ENCODE measurements around the gene UBASH3A. TPM values are rescaled to one million over a fixed set of nuclear protein-coding genes. Genes with fewer than 3 reads are reported as not detected.

The UBASH3A gene
- polyA plus RNA-seq, 1 donor (not counting 4 experiments of a cell fraction or from before 2014, with no cell fraction given): not detected

GRCh38 chr21:42358261-42358660, 45.4 kb upstream of the UBASH3A start:
- H3K9me3 ChIP-seq (ENCODE audit: control insufficient read depth, low read depth, low read length): peaks cover 3% of the 10 kb centered on the region
- no peaks in the 10 kb centered on the region for H4K20me1 ChIP-seq (ENCODE audit: control insufficient read depth, extremely low read depth, insufficient read depth, low read length)
- H3K27ac ChIP-seq (ENCODE audit: control insufficient read depth, insufficient read depth, low read length): no peak overlapping the region
- DNase-seq (ENCODE audit: low read depth, low spot score) (no peak), FAIRE-seq (no peak)
- no peak for TF ChIP-seq EZH2 (IDR thresholded peaks at IDR 0.05; ENCODE audit: low read length)
- TF ChIP-seq, protein P1, sequence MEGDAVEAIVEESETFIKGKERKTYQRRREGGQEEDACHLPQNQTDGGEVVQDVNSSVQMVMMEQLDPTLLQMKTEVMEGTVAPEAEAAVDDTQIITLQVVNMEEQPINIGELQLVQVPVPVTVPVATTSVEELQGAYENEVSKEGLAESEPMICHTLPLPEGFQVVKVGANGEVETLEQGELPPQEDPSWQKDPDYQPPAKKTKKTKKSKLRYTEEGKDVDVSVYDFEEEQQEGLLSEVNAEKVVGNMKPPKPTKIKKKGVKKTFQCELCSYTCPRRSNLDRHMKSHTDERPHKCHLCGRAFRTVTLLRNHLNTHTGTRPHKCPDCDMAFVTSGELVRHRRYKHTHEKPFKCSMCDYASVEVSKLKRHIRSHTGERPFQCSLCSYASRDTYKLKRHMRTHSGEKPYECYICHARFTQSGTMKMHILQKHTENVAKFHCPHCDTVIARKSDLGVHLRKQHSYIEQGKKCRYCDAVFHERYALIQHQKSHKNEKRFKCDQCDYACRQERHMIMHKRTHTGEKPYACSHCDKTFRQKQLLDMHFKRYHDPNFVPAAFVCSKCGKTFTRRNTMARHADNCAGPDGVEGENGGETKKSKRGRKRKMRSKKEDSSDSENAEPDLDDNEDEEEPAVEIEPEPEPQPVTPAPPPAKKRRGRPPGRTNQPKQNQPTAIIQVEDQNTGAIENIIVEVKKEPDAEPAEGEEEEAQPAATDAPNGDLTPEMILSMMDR (optimal IDR thresholded peaks at IDR 0.05 in 1 of 3, IDR thresholded peaks at IDR 0.05 in 1 of 3, conservative IDR thresholded peaks at IDR 0.05 in 1 of 3; ENCODE audit: extremely low read depth in 1 of 3, insufficient read depth in 2 of 3, low read length in 3 of 3): no peak
- no peaks in the 10 kb centered on the region for H3K4me1 ChIP-seq (ENCODE audit: control insufficient read depth, extremely low read depth, insufficient read depth, low read length)
- H3K27me3 ChIP-seq (ENCODE audit: control insufficient read depth, extremely low read depth, insufficient read depth, low read length): no peaks in the 10 kb centered on the region
- no peaks in the 10 kb centered on the region for H3K9me1 ChIP-seq (ENCODE audit: control insufficient read depth, extremely low read depth, insufficient read depth, low read length)
- H3K36me3 ChIP-seq (ENCODE audit: control insufficient read depth in 2 of 2, extremely low read depth in 1 of 2, insufficient read depth in 2 of 2, low read length in 2 of 2): no peaks in the 10 kb centered on the region
- no peak overlapping the region for H3K4me3 ChIP-seq (ENCODE audit: control insufficient read depth in 2 of 3, extremely low read depth in 1 of 3, insufficient read depth in 2 of 3, low read depth in 1 of 3, low read length in 3 of 3)
- H3K4me2 ChIP-seq (ENCODE audit: control insufficient read depth, extremely low read depth, insufficient read depth, low read depth, low read length): no peak overlapping the region
- no peak overlapping the region for H2AFZ ChIP-seq (ENCODE audit: control insufficient read depth, low read length)
- dilution Hi-C loops (cut with MboI; ENCODE audit: extremely low pct_ligation_motif_present, low sequenced_read_pairs): no loop called here
- H3K79me2 ChIP-seq (ENCODE audit: control insufficient read depth, insufficient read depth, low read length): no peaks in the 10 kb centered on the region
- H3K9ac ChIP-seq (ENCODE audit: control insufficient read depth, extremely low read depth, insufficient read depth, low read length): no peak overlapping the region

- no peak for FAIRE-seq
- no peaks in the 10 kb centered on the region for H3K9me1 ChIP-seq (ENCODE audit: control insufficient read depth, extremely low read depth, insufficient read depth, low read length)
- no peak overlapping the region for H2AFZ ChIP-seq (ENCODE audit: control insufficient read depth, low read length)
These were observed 44.8 kb upstream of the UBASH3A start for GRCh38 chr21:42358937-42359336.

More at GRCh38 chr21:42358937-42359336, 44.8 kb upstream of the UBASH3A start:
- Histone ChIP-seq H3K4me1 (ENCODE audit: control insufficient read depth, extremely low read depth, insufficient read depth, low read length) (no peaks in the 10 kb centered on the region), H3K4me3 (ENCODE audit: control insufficient read depth in 2 of 3, extremely low read depth in 1 of 3, insufficient read depth in 2 of 3, low read depth in 1 of 3, low read length in 3 of 3) (no peak overlapping the region), H3K4me2 (ENCODE audit: control insufficient read depth, extremely low read depth, insufficient read depth, low read depth, low read length) (no peak overlapping the region), H3K27me3 (ENCODE audit: control insufficient read depth, extremely low read depth, insufficient read depth, low read length) (no peaks in the 10 kb centered on the region), H4K20me1 (ENCODE audit: control insufficient read depth, extremely low read depth, insufficient read depth, low read length) (no peaks in the 10 kb centered on the region), H3K9me3 (ENCODE audit: control insufficient read depth, low read depth, low read length) (peaks cover 3% of the 10 kb centered on the region), H3K27ac (ENCODE audit: control insufficient read depth, insufficient read depth, low read length) (no peak overlapping the region), H3K79me2 (ENCODE audit: control insufficient read depth, insufficient read depth, low read length) (no peaks in the 10 kb centered on the region), H3K36me3 (ENCODE audit: control insufficient read depth in 2 of 2, extremely low read depth in 1 of 2, insufficient read depth in 2 of 2, low read length in 2 of 2) (no peaks in the 10 kb centered on the region), H3K9ac (ENCODE audit: control insufficient read depth, extremely low read depth, insufficient read depth, low read length) (no peak overlapping the region)
- DNase-seq (ENCODE audit: low read depth, low spot score): no peak
- TF ChIP-seq EZH2 (IDR thresholded peaks at IDR 0.05; ENCODE audit: low read length): no peak
- TF ChIP-seq, protein P1 (optimal IDR thresholded peaks at IDR 0.05 in 1 of 3, IDR thresholded peaks at IDR 0.05 in 1 of 3, conservative IDR thresholded peaks at IDR 0.05 in 1 of 3; ENCODE audit: extremely low read depth in 1 of 3, insufficient read depth in 2 of 3, low read length in 3 of 3): no peak
- dilution Hi-C loops (cut with MboI; ENCODE audit: extremely low pct_ligation_motif_present, low sequenced_read_pairs): no loop called here
